GM23338 (cell line): ENCODE results near the gene CDIPT. TPM values are rescaled to one million over a fixed set of nuclear protein-coding genes. Genes with fewer than 3 reads are reported as not detected.

Experiments
- ATAC-seq: fragments of 200-7000 bp; cut with Tn5 transposase; 3 replicates; pipeline ENCODE4 v1.9.1; 2020
- DNase-seq: peaks from one replicate; pipeline ENCODE4 v3.0.0-alpha.2; 2015; ENCODE audit warnings: low spot score
- H2AFZ ChIP-seq: fragments of 200-600 bp; sonication (generic); 2 replicates; pipeline ENCODE4 v1.8.0; 2016; ENCODE audit warnings: antibody characterized with exemption, mild to moderate bottlenecking, moderate library complexity
- H3F3A ChIP-seq: fragments of 200-600 bp; sonication (generic); replicated peaks from 2 replicates; pipeline ENCODE4 v1.8.0; 2017; ENCODE audit warnings: antibody characterized with exemption, mixed run types, low read depth
- H3K27ac ChIP-seq: fragments of 200-600 bp; sonication (generic); 2 replicates; pipeline ENCODE4 v1.6.1; 2016; ENCODE audit warnings: low read depth
- H3K27me3 ChIP-seq: fragments of 200-600 bp; sonication (generic); 2 replicates; pipeline ENCODE4 v1.8.0; 2016; ENCODE audit warnings: mild to moderate bottlenecking, mixed run types, moderate library complexity; ENCODE audit not compliant: insufficient read depth
- H3K36me3 ChIP-seq: fragments of 200-600 bp; sonication (generic); 2 replicates; pipeline ENCODE4 v1.8.0; 2016; ENCODE audit warnings: mild to moderate bottlenecking; ENCODE audit not compliant: insufficient read depth
- H3K4me1 ChIP-seq: fragments of 200-600 bp; sonication (generic); 2 replicates; pipeline ENCODE4 v1.8.0; 2016; ENCODE audit warnings: mild to moderate bottlenecking, moderate library complexity; ENCODE audit not compliant: insufficient read depth
- H3K4me2 ChIP-seq: fragments of 200-600 bp; sonication (generic); 2 replicates; pipeline ENCODE4 v1.7.1; 2017; ENCODE audit warnings: mixed run types
- H3K4me3 ChIP-seq: fragments of 200-600 bp; sonication (generic); 2 replicates; pipeline ENCODE4 v1.6.1; 2016; ENCODE audit warnings: mixed run types
- H3K79me2 ChIP-seq: fragments of 200-600 bp; sonication (generic); replicated peaks from 2 replicates; pipeline ENCODE4 v1.8.0; 2017; ENCODE audit warnings: mild to moderate bottlenecking; ENCODE audit not compliant: insufficient read depth
- H3K9me2 ChIP-seq: fragments of 200-600 bp; sonication (generic); 2 replicates; pipeline ENCODE4 v1.8.0; 2017; ENCODE audit not compliant: insufficient read depth
- H4K20me1 ChIP-seq: fragments of 200-600 bp; sonication (generic); replicated peaks from 2 replicates; pipeline ENCODE4 v1.8.0; 2017; ENCODE audit warnings: mild to moderate bottlenecking; ENCODE audit not compliant: insufficient read depth
- H3K27ac Mint-ChIP-seq: 2 replicates; pipeline ENCODE4 v1.8.0; 2020; ENCODE audit warnings: inconsistent platforms, mild to moderate bottlenecking, moderate library complexity, mixed read lengths
- H3K27me3 Mint-ChIP-seq: 3 replicates; pipeline ENCODE4 v1.8.0; 2022; ENCODE audit warnings: low read depth, mild to moderate bottlenecking, moderate library complexity, mixed read lengths, inconsistent platforms; ENCODE audit not compliant: insufficient read depth, poor library complexity
- H3K36me3 Mint-ChIP-seq: 3 replicates; pipeline ENCODE4 v1.8.0; 2021; ENCODE audit warnings: low read depth, mild to moderate bottlenecking, inconsistent platforms, moderate library complexity, mixed read lengths
- H3K4me1 Mint-ChIP-seq: 3 replicates; pipeline ENCODE4 v1.8.0; 2020; ENCODE audit warnings: mild to moderate bottlenecking, inconsistent platforms, mixed read lengths
- H3K4me3 Mint-ChIP-seq: 3 replicates; pipeline ENCODE4 v1.8.0; 2021; ENCODE audit warnings: moderate library complexity, mild to moderate bottlenecking, inconsistent platforms, mixed read lengths
- H3K9me3 Mint-ChIP-seq: 3 replicates; pipeline ENCODE4 v1.8.0; 2020; ENCODE audit warnings: moderate library complexity, mild to moderate bottlenecking, inconsistent platforms, mixed read lengths
- CREB1 ChIP-seq: fragments of 250-450 bp; sonication (Bioruptor Pico); IDR thresholded peaks from 2 replicates; pipeline ENCODE4 v1.5.0; 2020; ENCODE audit warnings: low read depth, mild to moderate bottlenecking, moderate library complexity
- CTCF ChIP-seq, 2 experiments: fragments of 200-600 bp in 1 of 2; sonication (generic) in 1 of 2; conservative IDR thresholded peaks; 2 replicates each; pipeline versions ENCODE4 v1.5.1 to v1.6.1; 2016 to 2017; ENCODE audit warnings: antibody characterized with exemption in 2 of 2, low read depth in 2 of 2, mild to moderate bottlenecking in 2 of 2, moderate library complexity in 1 of 2
- ETS1 ChIP-seq: IDR thresholded peaks from 2 replicates; pipeline ENCODE4 v1.6.1; 2016; ENCODE audit warnings: antibody characterized with exemption
- EZH2 ChIP-seq: fragments of 200-600 bp; sonication (generic); IDR thresholded peaks from one replicate; pipeline ENCODE4 v1.8.0; 2017; ENCODE audit warnings: antibody characterized with exemption, mild to moderate bottlenecking, low read depth; ENCODE audit not compliant: unreplicated experiment
- EZH2phosphoT487 ChIP-seq: fragments of 200-600 bp; sonication (generic); IDR thresholded peaks from one replicate; pipeline ENCODE4 v1.8.1; 2018; ENCODE audit warnings: antibody characterized with exemption; ENCODE audit not compliant: unreplicated experiment
- JUNB ChIP-seq: IDR thresholded peaks from one replicate; pipeline ENCODE4 v1.6.1; 2016; ENCODE audit warnings: antibody characterized with exemption; ENCODE audit not compliant: unreplicated experiment
- NANOG ChIP-seq: IDR thresholded peaks from 2 replicates; pipeline ENCODE4 v1.6.1; 2016; ENCODE audit warnings: antibody characterized with exemption, borderline replicate concordance
- POLR2AphosphoS5 ChIP-seq: IDR thresholded peaks from 2 replicates; pipeline ENCODE4 v1.6.1; 2016; ENCODE audit warnings: antibody characterized with exemption, low read depth
- REST ChIP-seq: IDR thresholded peaks from one replicate; pipeline ENCODE4 v1.6.1; 2018; ENCODE audit warnings: antibody characterized with exemption; ENCODE audit not compliant: unreplicated experiment
- STAT1 ChIP-seq: IDR thresholded peaks from one replicate; pipeline ENCODE4 v1.6.1; 2016; ENCODE audit warnings: antibody characterized with exemption; ENCODE audit not compliant: unreplicated experiment
- ZNF114 ChIP-seq: fragments of 250-450 bp; sonication (Bioruptor Pico); IDR thresholded peaks from 2 replicates; pipeline ENCODE4 v1.5.0; 2020; ENCODE audit warnings: mild to moderate bottlenecking, moderate library complexity
- ZNF331 ChIP-seq: fragments of 250-450 bp; sonication (Bioruptor Pico); IDR thresholded peaks from 2 replicates; pipeline ENCODE4 v1.5.0; 2020; ENCODE audit warnings: low read depth, mild to moderate bottlenecking, moderate library complexity
- ZNF462 ChIP-seq: fragments of 250-450 bp; sonication (Bioruptor Pico); IDR thresholded peaks from 2 replicates; pipeline ENCODE4 v1.5.0; 2020; ENCODE audit warnings: mild to moderate bottlenecking, moderate library complexity
- polyA plus RNA-seq: library from polyadenylated mRNA; unstranded; fragments of >200 nt; fragmentation: Nextera tagmentation; extraction: Ambion mirVana; gene quantifications from 2 replicates; pipeline ENCODE4 v1.2.1, GENCODE V29; 2016
- total RNA-seq: library from RNA; depleted of rRNA; stranded (reverse); fragments of >200 nt; shearing (Covaris generic); gene quantifications from 2 replicates; pipeline ENCODE4 v1.2.3, GENCODE V29; 2014

The CDIPT gene
- total and polyA plus RNA-seq, 2 experiments from 2014 or later: 36.2 to 78.1 TPM

- TF ChIP-seq REST: no peak
- no peak for TF ChIP-seq ZNF462 (CRISPR knock-in tag)
- no peak for TF ChIP-seq CREB1 (CRISPR knock-in tag)
- no peak for TF ChIP-seq ZNF331 (CRISPR knock-in tag)
- TF ChIP-seq EZH2phosphoT487: no peak
These were observed 46.4 kb upstream of the CDIPT start (continued) for GRCh38 chr16:29909391-29909790.

- peaks cover 6% of the 10 kb centered on the region; the same call in 1 of the 2 replicates for H3K4me1 ChIP-seq
- no peak overlapping the region for H3K27ac Mint-ChIP-seq
- H3F3A ChIP-seq: no peaks in the 10 kb centered on the region
- no peak for ATAC-seq
- peaks cover 12% of the 10 kb centered on the region for H3K27me3 Mint-ChIP-seq
- peaks cover 15% of the 10 kb centered on the region for H3K36me3 Mint-ChIP-seq
- H3K4me3 Mint-ChIP-seq: no peak overlapping the region
- H3K27me3 ChIP-seq: no peaks in the 10 kb centered on the region
- peaks cover 1% of the 10 kb centered on the region for H4K20me1 ChIP-seq
- H3K9me3 Mint-ChIP-seq: no peaks in the 10 kb centered on the region
- DNase-seq: no peak
- no peak overlapping the region for H3K4me2 ChIP-seq
- H3K79me2 ChIP-seq: no peaks in the 10 kb centered on the region
- H3K4me3 ChIP-seq: no peak overlapping the region
- H3K4me1 Mint-ChIP-seq: peaks cover 12% of the 10 kb centered on the region
- no peak overlapping the region for H2AFZ ChIP-seq
- H3K9me2 ChIP-seq: no peaks in the 10 kb centered on the region
- no peaks in the 10 kb centered on the region for H3K36me3 ChIP-seq
- no peak overlapping the region for H3K27ac ChIP-seq
- TF ChIP-seq EZH2 (no peak), ZNF114 (no peak), NANOG (no peak), ETS1 (no peak), JUNB (no peak), CREB1 (CRISPR knock-in tag) (no peak), ZNF331 (CRISPR knock-in tag) (no peak), STAT1 (no peak), POLR2AphosphoS5 (no peak), CTCF (conservative IDR thresholded peaks at IDR 0.05; ENCODE audit: low read depth in 2 of 2) (no peak)
These were observed 45.7 kb upstream of the CDIPT start for GRCh38 chr16:29908719-29909220.
